ENCODE measurements around the gene MAB21L3. TPM values are rescaled to one million over a fixed set of nuclear protein-coding genes. Genes with fewer than 3 reads are reported as not detected.

The MAB21L3 gene
- total and polyA plus RNA-seq, 2 of the 13 experiments (the other 11 are each of a cell fraction or from before 2014, with no cell fraction given): 0.55 to 4.1 TPM

DNA sequence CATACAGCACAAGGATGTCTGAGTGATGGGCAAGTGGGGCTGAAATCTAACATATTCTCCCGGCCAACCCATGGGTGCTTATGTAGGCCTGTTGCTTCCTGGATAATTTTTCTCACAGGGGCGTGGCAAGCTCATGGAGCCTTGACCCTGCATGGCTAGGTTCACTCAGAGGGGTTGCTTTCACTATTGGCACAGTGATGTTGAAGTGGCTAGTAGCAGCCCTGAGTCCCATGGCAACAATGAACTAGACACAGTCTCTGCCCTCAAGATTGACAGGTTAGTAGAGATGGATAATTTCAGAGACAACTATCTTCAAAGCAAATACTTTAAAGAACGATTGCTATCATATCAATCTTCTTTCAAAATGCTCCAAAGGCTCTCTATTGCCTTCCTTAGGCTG is 6.5 kb upstream of the MAB21L3 start:
- H3K79me2 ChIP-seq (ENCODE audit: insufficient read depth, low read length): no peaks in the 10 kb centered on the region
- H3K27me3 ChIP-seq (ENCODE audit: control insufficient read depth in 1 of 2, insufficient read depth in 2 of 2, low read length in 2 of 2): no peaks in the 10 kb centered on the region
- in situ Hi-C loops (cut with HindIII; ENCODE audit: extremely low pct_ligation_motif_present, low pct_unique_long_range_greater_than_20kb) (no loop called here), intact Hi-C loops (cut with micrococcal nuclease; ENCODE audit: unreplicated experiment) (no loop called here)
- CTCF ChIA-PET (ENCODE audit: low intra/inter-chr PET ratio, low total read pairs): no interaction called here
- no peaks in the 10 kb centered on the region for H3K36me3 ChIP-seq (replicated peaks in 1 of 2; ENCODE audit: control insufficient read depth in 1 of 2, insufficient read depth in 2 of 2, low read length in 2 of 2)
- POLR2A ChIA-PET: no interaction called here
- 25% methylated on average over 2 of the region's 3 CpGs for WGBS (ENCODE audit: low lambda C conversion rate)
- TF ChIP-seq IRF2 (CRISPR knock-in tag; IDR thresholded peaks at IDR 0.05): no peak
- TF ChIP-seq, protein P1, sequence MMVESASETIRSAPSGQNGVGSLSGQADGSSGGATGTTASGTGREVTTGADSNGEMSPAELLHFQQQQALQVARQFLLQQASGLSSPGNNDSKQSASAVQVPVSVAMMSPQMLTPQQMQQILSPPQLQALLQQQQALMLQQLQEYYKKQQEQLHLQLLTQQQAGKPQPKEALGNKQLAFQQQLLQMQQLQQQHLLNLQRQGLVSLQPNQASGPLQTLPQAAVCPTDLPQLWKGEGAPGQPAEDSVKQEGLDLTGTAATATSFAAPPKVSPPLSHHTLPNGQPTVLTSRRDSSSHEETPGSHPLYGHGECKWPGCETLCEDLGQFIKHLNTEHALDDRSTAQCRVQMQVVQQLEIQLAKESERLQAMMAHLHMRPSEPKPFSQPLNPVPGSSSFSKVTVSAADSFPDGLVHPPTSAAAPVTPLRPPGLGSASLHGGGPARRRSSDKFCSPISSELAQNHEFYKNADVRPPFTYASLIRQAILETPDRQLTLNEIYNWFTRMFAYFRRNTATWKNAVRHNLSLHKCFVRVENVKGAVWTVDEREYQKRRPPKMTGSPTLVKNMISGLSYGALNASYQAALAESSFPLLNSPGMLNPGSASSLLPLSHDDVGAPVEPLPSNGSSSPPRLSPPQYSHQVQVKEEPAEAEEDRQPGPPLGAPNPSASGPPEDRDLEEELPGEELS (CRISPR knock-in tag; IDR thresholded peaks at IDR 0.05): no peak
- peak; percentile 64 for TF ChIP-seq RARA (CRISPR knock-in tag; IDR thresholded peaks at IDR 0.05)
- TF ChIP-seq ZFP36L1 (CRISPR knock-in tag; IDR thresholded peaks at IDR 0.05): no peak
- no peak for TF ChIP-seq ZNF841 (CRISPR knock-in tag; IDR thresholded peaks at IDR 0.05; ENCODE audit: borderline replicate concordance)
- TF ChIP-seq AGO2 (optimal IDR thresholded peaks at IDR 0.05; ENCODE audit: low read depth, low read length): no peak
- TF ChIP-seq RFX1 (IDR thresholded peaks at IDR 0.05): 0 out of 2 replicates have a peak, but pooled peaks have one; percentile 15
- no TSS peak for BruUV-seq (replicated peaks)
- no peak overlapping the region for H3K4me3 ChIP-seq (replicated peaks in 1 of 3; ENCODE audit: insufficient read depth in 1 of 3, low read depth in 2 of 3, low read length in 3 of 3)
- peaks cover 54% of the 10 kb centered on the region for H3K4me1 ChIP-seq (ENCODE audit: insufficient read depth, low read length)
- H3K4me2 ChIP-seq (ENCODE audit: low read depth, low read length): peak overlapping the region; percentile 40
- H3K9me3 ChIP-seq (ENCODE audit: low read length): no peaks in the 10 kb centered on the region
- DNase-seq (ENCODE audit: low spot score) (peak; percentile 53), ATAC-seq (peak; percentile 77), FAIRE-seq (no peak)
- no peak overlapping the region for H3K27ac ChIP-seq (ENCODE audit: extremely low read length, insufficient read depth, low read length)
- H3K9ac ChIP-seq (ENCODE audit: insufficient read depth, low read depth, low read length): no peak overlapping the region
- H2AFZ ChIP-seq (ENCODE audit: low read length): no peak overlapping the region
- no peaks in the 10 kb centered on the region for H4K20me1 ChIP-seq (ENCODE audit: insufficient read depth, low read length)

- Histone ChIP-seq H3K4me1 (ENCODE audit: insufficient read depth, low read length) (peaks cover 64% of the 10 kb centered on the region), H4K20me1 (ENCODE audit: insufficient read depth, low read length) (no peaks in the 10 kb centered on the region), H3K27me3 (ENCODE audit: control insufficient read depth in 1 of 2, insufficient read depth in 2 of 2, low read length in 2 of 2) (no peaks in the 10 kb centered on the region), H3K27ac (ENCODE audit: extremely low read length, insufficient read depth, low read length) (no peak overlapping the region), H3K79me2 (ENCODE audit: insufficient read depth, low read length) (no peaks in the 10 kb centered on the region), H3K9me3 (ENCODE audit: low read length) (no peaks in the 10 kb centered on the region), H3K9ac (ENCODE audit: insufficient read depth, low read depth, low read length) (no peak overlapping the region), H3K4me2 (ENCODE audit: low read depth, low read length) (0 out of 2 replicates have a peak overlapping the region, but pooled peaks have one; percentile 25), H3K36me3 (replicated peaks in 1 of 2; ENCODE audit: control insufficient read depth in 1 of 2, insufficient read depth in 2 of 2, low read length in 2 of 2) (no peaks in the 10 kb centered on the region), H2AFZ (ENCODE audit: low read length) (no peak overlapping the region), H3K4me3 (replicated peaks in 1 of 3; ENCODE audit: insufficient read depth in 1 of 3, low read depth in 2 of 3, low read length in 3 of 3) (no peak overlapping the region)
- intact Hi-C loops (cut with micrococcal nuclease; ENCODE audit: unreplicated experiment): no loop called here
- POLR2A ChIA-PET: no interaction called here
- BruUV-seq (replicated peaks): no TSS peak
- ATAC-seq (peak; percentile 24; the same call in 1 of the 3 replicates), DNase-seq (ENCODE audit: low spot score) (peak; percentile 61), FAIRE-seq (no peak)
- 1% methylated on average over 2 of the region's 2 CpGs for WGBS (ENCODE audit: low lambda C conversion rate)
- CTCF ChIA-PET (ENCODE audit: low intra/inter-chr PET ratio, low total read pairs): no interaction called here
- in situ Hi-C loops (cut with HindIII; ENCODE audit: extremely low pct_ligation_motif_present, low pct_unique_long_range_greater_than_20kb): no loop called here
- TF ChIP-seq TFAP4 (IDR thresholded peaks at IDR 0.05; ENCODE audit: borderline replicate concordance, low read depth) (peak; percentile 85), SOX13 (IDR thresholded peaks at IDR 0.05) (peak; percentile 62; the same call in 1 of the 2 replicates), SOX13 (CRISPR knock-in tag; conservative IDR thresholded peaks at IDR 0.05 in 1 of 2, IDR thresholded peaks at IDR 0.05 in 1 of 2) (peak in 1 of 2 experiments; percentile 93; a peak in 2 of 4 replicates), ZKSCAN5 (CRISPR knock-in tag; IDR thresholded peaks at IDR 0.05) (no peak), SNAPC5 (CRISPR knock-in tag; IDR thresholded peaks at IDR 0.05; ENCODE audit: borderline replicate concordance) (no peak), ZNF256 (CRISPR knock-in tag; conservative IDR thresholded peaks at IDR 0.05) (no peak), ZFP1 (CRISPR knock-in tag; IDR thresholded peaks at IDR 0.05) (no peak), ELF3 (CRISPR knock-in tag; IDR thresholded peaks at IDR 0.05) (peak; percentile 81), KDM5B (CRISPR knock-in tag; IDR thresholded peaks at IDR 0.05; ENCODE audit: borderline replicate concordance) (no peak)
Observed at GRCh38 chr1:116105996-116106395, 5.2 kb upstream of the MAB21L3 start.
